ENCODE measurements around the gene TTPAL. TPM values are rescaled to one million over a fixed set of nuclear protein-coding genes. Genes with fewer than 3 reads are reported as not detected.

The TTPAL gene
- total RNA-seq, 1 experiment from 2014 or later = 28.5 TPM

- H3K4me3 ChIP-seq = peak overlapping the region; percentile 15; the same call in 1 of the 2 replicates
Measured at GRCh38 chr20:44442298-44443070, 33.2 kb upstream of the TTPAL start.

GRCh38 chr20:44445742-44446710 is 29.6 kb upstream of the TTPAL start:
- Histone ChIP-seq H3K4me2 (no peak overlapping the region), H3F3A (ENCODE audit: insufficient read depth, low read depth) (0 out of 2 replicates have a peak, but pooled peaks cover 5% of the 10 kb centered on the region), H3K27ac (no peak overlapping the region), H3K9me2 (ENCODE audit: insufficient read depth) (no peaks in the 10 kb centered on the region), H4K20me1 (ENCODE audit: insufficient read depth) (no peaks in the 10 kb centered on the region), H3K36me3 (ENCODE audit: low read depth) (no peaks in the 10 kb centered on the region), H3K27me3 (ENCODE audit: insufficient read depth, low read depth) (no peaks in the 10 kb centered on the region), H3K9me3 (ENCODE audit: insufficient read depth, low read depth) (no peaks in the 10 kb centered on the region), H3K4me3 (no peak overlapping the region), H3K79me2 (ENCODE audit: low read depth) (no peaks in the 10 kb centered on the region), H2AFZ (no peak overlapping the region), H3K4me1 (replicated peaks; ENCODE audit: insufficient read depth) (peaks cover 15% of the 10 kb centered on the region)
- TF ChIP-seq EZH2 (IDR thresholded peaks at IDR 0.05; ENCODE audit: low read depth) = no peak
- no peak for TF ChIP-seq CTCF (conservative IDR thresholded peaks at IDR 0.05)
- BruUV-seq (replicated peaks) = no TSS peak
- ChIA-PET CTCF (no interaction called here), POLR2A (ENCODE audit: unreplicated experiment) (no interaction called here)
- no peak for DNase-seq
- intact Hi-C loops (cut with micrococcal nuclease; ENCODE audit: unreplicated experiment) = no loop called here

More at GRCh38 chr20:44442298-44443070, 33.2 kb upstream of the TTPAL start:
- intact Hi-C loops (cut with micrococcal nuclease; ENCODE audit: unreplicated experiment) = no loop called here
- no peaks in the 10 kb centered on the region for H3K27me3 ChIP-seq (ENCODE audit: insufficient read depth, low read depth)
- H4K20me1 ChIP-seq (ENCODE audit: insufficient read depth) = no peaks in the 10 kb centered on the region
- peak overlapping the region; percentile 62 for H3K4me2 ChIP-seq
- no TSS peak for BruUV-seq (replicated peaks)
- no peaks in the 10 kb centered on the region for H3K9me2 ChIP-seq (ENCODE audit: insufficient read depth)
- ChIA-PET CTCF (no interaction called here), POLR2A (ENCODE audit: unreplicated experiment) (interaction anchor here (0.5 kb wide), 1 partner anchor 9 kb away, joined by 5 read pairs; no protein-coding TSS in a partner anchor)
- peaks cover 15% of the 10 kb centered on the region for H3K4me1 ChIP-seq (replicated peaks; ENCODE audit: insufficient read depth)
- TF ChIP-seq EZH2 (IDR thresholded peaks at IDR 0.05; ENCODE audit: low read depth) (no peak), CTCF (conservative IDR thresholded peaks at IDR 0.05) (no peak)
- H3K9me3 ChIP-seq (ENCODE audit: insufficient read depth, low read depth) = no peaks in the 10 kb centered on the region
- H3K27ac ChIP-seq = peak overlapping the region; percentile 22
- H3K36me3 ChIP-seq (ENCODE audit: low read depth) = no peaks in the 10 kb centered on the region
- peak overlapping the region; percentile 54; the same call in 1 of the 2 replicates for H2AFZ ChIP-seq
- H3K79me2 ChIP-seq (ENCODE audit: low read depth) = no peaks in the 10 kb centered on the region
- peak; percentile 37 to 74 for DNase-seq
- H3F3A ChIP-seq (ENCODE audit: insufficient read depth, low read depth) = peaks cover 17% of the 10 kb centered on the region; the same call in 1 of the 2 replicates

GRCh38 chr20:44447827-44448419 is 27.8 kb upstream of the TTPAL start:
- H3K4me1 ChIP-seq (replicated peaks; ENCODE audit: insufficient read depth) = peaks cover 6% of the 10 kb centered on the region
- H3K9me3 ChIP-seq (ENCODE audit: insufficient read depth, low read depth) = no peaks in the 10 kb centered on the region
- H4K20me1 ChIP-seq (ENCODE audit: insufficient read depth) = no peaks in the 10 kb centered on the region
- H3K27me3 ChIP-seq (ENCODE audit: insufficient read depth, low read depth) = no peaks in the 10 kb centered on the region
- H3K36me3 ChIP-seq (ENCODE audit: low read depth) = no peaks in the 10 kb centered on the region
- H3K4me2 ChIP-seq = no peak overlapping the region
- ChIA-PET CTCF (no interaction called here), POLR2A (ENCODE audit: unreplicated experiment) (no interaction called here)
- BruUV-seq (replicated peaks) = no TSS peak
- no peak overlapping the region for H3K27ac ChIP-seq
- no peak for DNase-seq
- no peak overlapping the region for H2AFZ ChIP-seq
- no peak overlapping the region for H3K4me3 ChIP-seq
- 0 out of 2 replicates have a peak, but pooled peaks cover 5% of the 10 kb centered on the region for H3F3A ChIP-seq (ENCODE audit: insufficient read depth, low read depth)
- intact Hi-C loops (cut with micrococcal nuclease; ENCODE audit: unreplicated experiment) = no loop called here
- TF ChIP-seq EZH2 (IDR thresholded peaks at IDR 0.05; ENCODE audit: low read depth) = no peak
- no peak for TF ChIP-seq CTCF (conservative IDR thresholded peaks at IDR 0.05)
- H3K79me2 ChIP-seq (ENCODE audit: low read depth) = no peaks in the 10 kb centered on the region
- H3K9me2 ChIP-seq (ENCODE audit: insufficient read depth) = no peaks in the 10 kb centered on the region

Measured in PC-9 (cell line).